Activated naive CD4-positive, alpha-beta T cell treated with anti-CD3 and anti-CD28 coated beads for 36 hours (primary cell): Measurements from ENCODE around the gene KPTN. TPM values are rescaled to one million over a fixed set of nuclear protein-coding genes. Genes with fewer than 3 reads are reported as not detected.
A peak's percentile ranks its signal among the peaks of the same experiment; 100 is the strongest.

Experiments
- CTCF ChIA-PET: fragments of 350-600 bp; sonication (Branson Sonifier 250); formaldehyde crosslinking; loops from one replicate; lab custom pipeline; 2021; ENCODE audit warnings: antibody characterized with exemption; lab: Charles Lee
- DNase-seq: peaks from one replicate; pipeline ENCODE4 v3.0.0-alpha.2; 2020
- H3K27ac Mint-ChIP-seq: one replicate; pipeline ENCODE4 v1.8.0; 2021; ENCODE audit warnings: mild to moderate bottlenecking, mixed read lengths
- H3K27me3 Mint-ChIP-seq: one replicate; pipeline ENCODE4 v1.8.0; 2021; ENCODE audit warnings: low read depth, mixed read lengths
- H3K36me3 Mint-ChIP-seq: one replicate; pipeline ENCODE4 v1.8.0; 2021; ENCODE audit warnings: low read depth, mixed read lengths
- H3K4me1 Mint-ChIP-seq: one replicate; pipeline ENCODE4 v1.8.0; 2021; ENCODE audit warnings: low read depth, mixed read lengths
- H3K4me3 Mint-ChIP-seq: one replicate; pipeline ENCODE4 v1.8.0; 2021; ENCODE audit warnings: mild to moderate bottlenecking, moderate library complexity, mixed read lengths
- H3K9me3 Mint-ChIP-seq: one replicate; pipeline ENCODE4 v1.8.0; 2021; ENCODE audit warnings: mixed read lengths
- intact Hi-C: fragments of 100-400 bp; cut with micrococcal nuclease; formaldehyde crosslinking; loops from one replicate; pipeline ENCODE4 v1.15.1; 2023
- total RNA-seq, 2 experiments: library from RNA; stranded (reverse); gene quantifications; one replicate each; pipeline ENCODE4 v1.2.3, GENCODE V29; 2021

KPTN gene
- total RNA-seq, 2 experiments from 2014 or later: 14.2 to 15.5 TPM

DNA sequence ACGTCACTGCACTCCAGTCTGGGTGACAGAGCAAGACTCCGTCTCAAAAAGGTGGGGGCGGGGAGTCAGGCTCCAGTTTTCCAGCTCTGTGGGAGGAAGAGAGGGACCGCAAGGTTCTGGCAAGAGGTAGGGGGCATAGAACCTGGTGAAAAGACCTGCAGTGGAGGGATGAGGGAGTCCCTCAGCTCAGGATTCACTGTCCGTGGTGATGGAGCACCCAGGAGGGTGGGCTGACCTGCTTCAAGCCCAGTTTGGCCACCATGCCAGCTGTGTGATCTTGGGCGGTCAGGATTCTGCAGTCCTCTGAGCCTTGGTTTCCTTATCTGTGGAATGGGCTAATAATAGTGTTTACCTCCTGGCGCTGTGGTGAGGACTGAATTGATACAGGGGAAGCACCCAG, 33.5 kb downstream of the KPTN start:
- Mint-ChIP-seq H3K27me3 (peaks cover 40% of the 10 kb centered on the region), H3K4me1 (peaks cover 19% of the 10 kb centered on the region), H3K27ac (no peak overlapping the region), H3K4me3 (no peak overlapping the region), H3K36me3 (no peaks in the 10 kb centered on the region), H3K9me3 (peaks cover under 1% of the 10 kb centered on the region)
- CTCF ChIA-PET: interaction anchor here (0.7 to 1.1 kb wide), 2 partner anchors 11 to 14 kb away, joined by 3 read pairs; no protein-coding TSS in a partner anchor
- DNase-seq: no peak
- intact Hi-C loops: no loop called here

DNA sequence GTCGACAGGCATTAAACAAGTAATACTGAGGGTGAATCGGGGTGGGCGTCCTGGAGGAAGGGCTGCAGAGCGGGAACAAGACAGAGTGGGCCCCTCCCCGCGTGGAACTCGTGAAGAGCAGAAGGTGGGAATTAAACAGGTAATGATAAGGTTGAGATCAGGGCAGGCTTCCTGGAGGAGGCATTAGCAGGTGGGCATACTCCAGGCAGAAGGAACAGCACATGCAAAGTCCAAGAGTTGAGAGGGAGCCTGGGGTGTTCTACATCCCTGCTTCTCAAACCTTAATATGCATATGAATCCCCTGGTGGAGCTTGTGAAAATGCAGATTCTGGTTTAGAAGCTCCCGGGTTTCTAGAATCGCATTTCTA, 35.7 kb downstream of the KPTN start:
- intact Hi-C loops: no loop called here
- no peaks in the 10 kb centered on the region for H3K36me3 Mint-ChIP-seq
- H3K4me1 Mint-ChIP-seq: peaks cover 36% of the 10 kb centered on the region
- no peak for DNase-seq
- CTCF ChIA-PET: no interaction called here
- H3K4me3 Mint-ChIP-seq: no peak overlapping the region
- H3K27me3 Mint-ChIP-seq: peaks cover 45% of the 10 kb centered on the region
- no peak overlapping the region for H3K27ac Mint-ChIP-seq
- no peaks in the 10 kb centered on the region for H3K9me3 Mint-ChIP-seq

DNA sequence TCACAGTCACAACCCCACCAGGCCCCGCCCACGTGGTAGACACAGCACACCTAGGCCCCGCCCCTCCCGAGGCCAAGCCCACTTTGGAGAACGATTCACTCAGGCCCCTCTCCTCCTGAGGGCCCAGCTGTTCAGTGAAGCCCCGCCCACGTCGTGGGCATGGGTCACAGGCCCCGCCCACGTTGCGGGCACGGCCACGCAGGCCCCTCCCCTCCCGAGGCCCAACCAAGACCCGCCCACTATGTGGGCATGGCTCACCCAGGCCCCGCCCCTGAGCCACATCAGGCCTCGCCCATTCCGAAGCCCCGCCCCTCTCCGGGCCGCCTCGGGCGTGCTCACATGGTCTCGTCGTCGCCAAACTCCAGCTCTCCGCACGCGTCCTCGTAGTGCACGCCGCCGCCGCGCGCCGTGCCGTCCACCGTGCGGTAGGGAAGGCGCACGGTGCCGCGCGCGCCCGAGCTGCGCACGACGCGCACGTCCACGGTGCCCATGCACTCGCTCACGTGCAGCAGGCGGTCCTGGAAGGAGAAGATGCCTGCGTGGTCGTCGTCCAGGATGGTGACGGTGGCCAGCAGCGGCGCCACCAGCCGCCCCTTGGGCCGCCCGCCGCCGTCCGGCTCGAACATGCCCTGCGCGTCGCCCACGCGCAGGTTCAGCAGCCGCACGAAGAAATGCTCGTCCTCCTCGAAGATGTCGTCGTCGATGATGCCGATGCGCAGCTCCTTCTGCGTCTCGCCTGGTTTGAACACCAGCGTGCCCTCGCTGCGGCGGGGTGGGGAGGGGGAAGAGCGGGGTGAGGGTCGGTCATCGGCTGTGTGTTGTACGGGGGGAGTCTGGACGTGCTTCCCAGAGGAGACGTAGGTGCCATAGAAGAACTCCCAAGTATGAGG, 36.3 kb downstream of the KPTN start:
- H3K27ac Mint-ChIP-seq: no peak overlapping the region
- DNase-seq: peak; percentile 76
- intact Hi-C loops: loop anchor here (2.0 kb wide), 1 partner anchor 37 kb away; the partner anchor contains the start of gene KPTN
- peak overlapping the region; percentile 56 for H3K4me3 Mint-ChIP-seq
- no peaks in the 10 kb centered on the region for H3K36me3 Mint-ChIP-seq
- peaks cover 38% of the 10 kb centered on the region for H3K4me1 Mint-ChIP-seq
- peaks cover 51% of the 10 kb centered on the region for H3K27me3 Mint-ChIP-seq
- CTCF ChIA-PET: interaction anchor here (1.4 to 1.6 kb wide), 2 partner anchors 11 to 259 kb away, joined by 4 read pairs; no protein-coding TSS in a partner anchor
- H3K9me3 Mint-ChIP-seq: no peaks in the 10 kb centered on the region

DNA sequence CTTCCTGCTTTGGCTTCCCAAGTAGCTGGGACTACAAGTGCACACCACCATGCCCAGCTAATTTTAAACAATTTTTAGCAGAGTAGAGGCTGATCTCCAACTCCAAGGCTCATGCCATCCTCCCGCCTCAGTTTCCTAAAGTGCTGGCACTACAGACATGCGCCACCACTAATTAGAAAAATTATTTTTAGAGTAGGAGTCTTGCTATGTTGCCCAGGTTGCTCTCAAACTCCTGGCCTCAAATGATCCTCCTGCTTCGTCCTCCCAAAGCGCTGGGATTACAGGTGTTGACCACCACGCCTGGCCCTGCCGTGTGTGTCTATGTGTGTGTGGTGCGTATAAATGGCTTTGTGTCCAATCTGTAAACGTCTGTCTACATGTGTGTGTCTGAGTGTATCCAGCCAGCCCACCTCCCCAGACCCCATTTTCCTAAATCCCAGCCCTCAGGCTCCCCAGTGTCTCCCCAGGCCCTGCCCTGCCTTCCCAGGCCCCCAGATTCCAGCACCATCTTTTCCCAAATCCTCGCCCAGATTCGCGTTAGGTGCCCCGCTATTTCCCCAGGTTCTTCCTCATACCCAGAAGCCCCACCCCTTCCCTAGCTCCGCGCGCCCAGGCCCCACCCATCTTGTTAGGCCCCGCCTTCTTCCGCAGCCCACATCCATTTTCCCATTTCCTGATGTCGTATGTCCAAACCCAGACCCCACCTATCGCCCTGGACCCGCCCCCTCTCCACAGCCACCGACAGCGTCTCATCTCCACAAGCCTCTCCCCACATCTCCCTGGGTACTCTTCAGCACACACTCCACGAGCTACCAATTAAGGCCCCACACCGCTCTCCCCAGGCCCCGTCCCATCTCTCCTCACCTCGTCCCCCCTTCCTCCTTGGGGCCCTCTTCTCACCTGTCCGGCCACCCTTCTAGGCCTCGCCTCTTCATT, 37.2 kb downstream of the KPTN start:
- intact Hi-C loops: loop anchor here (2.0 kb wide), 1 partner anchor 38 kb away; the partner anchor contains the start of gene KPTN
- H3K4me3 Mint-ChIP-seq: peak overlapping the region; percentile 56
- no peaks in the 10 kb centered on the region for H3K9me3 Mint-ChIP-seq
- CTCF ChIA-PET: interaction anchor here (0.9 to 1.6 kb wide), 4 partner anchors 10 to 260 kb away, joined by 3 to 4 read pairs (median 4); no protein-coding TSS in a partner anchor
- DNase-seq: peak; percentile 63
- peaks cover 38% of the 10 kb centered on the region for H3K4me1 Mint-ChIP-seq
- peaks cover 51% of the 10 kb centered on the region for H3K27me3 Mint-ChIP-seq
- no peaks in the 10 kb centered on the region for H3K36me3 Mint-ChIP-seq
- H3K27ac Mint-ChIP-seq: no peak overlapping the region

DNA sequence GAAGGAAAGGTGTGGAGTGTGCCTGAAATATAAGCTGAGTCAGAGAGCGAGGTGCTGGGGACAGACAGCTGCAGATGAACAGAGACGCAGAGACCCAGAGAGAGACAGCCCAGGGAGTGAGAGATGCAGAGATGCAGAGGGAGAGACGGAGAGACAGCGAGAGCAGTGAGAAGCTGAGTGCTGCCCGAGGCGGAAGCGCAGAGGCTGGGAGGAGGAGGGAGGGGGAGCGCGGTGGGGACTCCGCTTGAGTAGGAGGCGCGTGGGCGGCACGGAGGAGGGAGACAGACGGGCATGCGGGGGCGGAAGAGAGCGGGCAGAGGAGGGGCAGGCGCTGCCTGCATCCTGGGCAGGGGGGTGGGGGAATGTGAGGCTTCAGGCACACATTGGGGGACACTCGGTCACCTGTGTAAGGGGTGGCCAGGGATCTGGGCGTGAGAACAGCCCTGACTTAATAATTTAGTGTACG, 38.0 kb downstream of the KPTN start:
- H3K27ac Mint-ChIP-seq: no peak overlapping the region
- H3K36me3 Mint-ChIP-seq: no peaks in the 10 kb centered on the region
- peak; percentile 65 for DNase-seq
- intact Hi-C loops: loop anchor here (2.0 kb wide), 1 partner anchor 39 kb away; the partner anchor contains the start of gene KPTN
- CTCF ChIA-PET: interaction anchor here (0.9 to 1.6 kb wide), 5 partner anchors 9 to 261 kb away, joined by 3 to 4 read pairs (median 3); no protein-coding TSS in a partner anchor
- H3K4me1 Mint-ChIP-seq: peaks cover 38% of the 10 kb centered on the region
- no peak overlapping the region for H3K4me3 Mint-ChIP-seq
- H3K27me3 Mint-ChIP-seq: peaks cover 54% of the 10 kb centered on the region
- H3K9me3 Mint-ChIP-seq: no peaks in the 10 kb centered on the region

DNA sequence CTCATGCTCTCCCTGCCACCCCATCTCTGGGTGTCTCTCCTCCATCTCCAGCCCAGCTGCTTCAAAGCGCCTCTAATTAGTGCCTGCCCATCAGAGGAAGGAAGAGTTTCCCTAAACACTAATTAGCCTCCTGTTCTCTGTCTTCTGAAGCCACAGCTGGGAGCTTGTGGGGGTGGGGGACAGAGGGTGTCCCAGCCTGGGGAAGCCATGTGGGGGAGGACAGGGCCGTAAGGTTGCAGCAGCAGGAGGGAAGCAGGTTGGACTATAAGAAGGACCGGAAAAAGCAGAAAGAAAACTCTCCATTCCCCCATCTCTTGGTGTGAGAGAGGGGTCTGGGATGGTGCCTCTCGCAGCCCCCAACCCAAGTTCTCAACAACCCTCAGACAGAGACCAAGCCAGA, 38.5 kb downstream of the KPTN start:
- H3K27ac Mint-ChIP-seq: no peak overlapping the region
- H3K4me1 Mint-ChIP-seq: peaks cover 38% of the 10 kb centered on the region
- intact Hi-C loops: no loop called here
- no peak overlapping the region for H3K4me3 Mint-ChIP-seq
- CTCF ChIA-PET: interaction anchor here (0.9 to 1.2 kb wide), 4 partner anchors 9 to 94 kb away, joined by 3 read pairs; no protein-coding TSS in a partner anchor
- H3K9me3 Mint-ChIP-seq: no peaks in the 10 kb centered on the region
- no peaks in the 10 kb centered on the region for H3K36me3 Mint-ChIP-seq
- peaks cover 57% of the 10 kb centered on the region for H3K27me3 Mint-ChIP-seq
- DNase-seq: no peak

DNA sequence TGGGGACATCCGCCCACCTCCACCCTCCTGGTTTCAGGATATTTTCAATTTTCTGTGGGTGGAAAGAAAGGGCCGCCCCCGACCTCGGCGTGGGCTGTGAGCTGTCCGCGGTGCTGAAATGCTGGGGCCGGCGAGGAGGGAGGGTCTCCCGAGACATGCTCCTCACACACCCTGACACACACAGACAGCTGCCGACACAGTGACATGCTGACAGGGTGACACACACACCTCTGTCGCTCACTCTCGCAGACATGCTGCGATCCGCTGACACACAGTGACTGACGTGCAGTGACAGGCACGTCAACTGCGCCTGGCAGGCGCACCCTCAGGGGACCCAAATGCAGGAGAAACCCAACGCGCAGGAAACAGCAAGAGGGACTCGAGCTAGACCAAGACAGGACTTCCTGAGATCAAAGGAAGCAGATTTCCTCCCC, 39.6 kb downstream of the KPTN start:
- Mint-ChIP-seq H3K27ac (no peak overlapping the region), H3K4me1 (peaks cover 38% of the 10 kb centered on the region), H3K4me3 (no peak overlapping the region), H3K36me3 (no peaks in the 10 kb centered on the region), H3K27me3 (peaks cover 58% of the 10 kb centered on the region), H3K9me3 (no peaks in the 10 kb centered on the region)
- CTCF ChIA-PET: no interaction called here
- intact Hi-C loops: no loop called here
- peak; percentile 36 for DNase-seq

DNA sequence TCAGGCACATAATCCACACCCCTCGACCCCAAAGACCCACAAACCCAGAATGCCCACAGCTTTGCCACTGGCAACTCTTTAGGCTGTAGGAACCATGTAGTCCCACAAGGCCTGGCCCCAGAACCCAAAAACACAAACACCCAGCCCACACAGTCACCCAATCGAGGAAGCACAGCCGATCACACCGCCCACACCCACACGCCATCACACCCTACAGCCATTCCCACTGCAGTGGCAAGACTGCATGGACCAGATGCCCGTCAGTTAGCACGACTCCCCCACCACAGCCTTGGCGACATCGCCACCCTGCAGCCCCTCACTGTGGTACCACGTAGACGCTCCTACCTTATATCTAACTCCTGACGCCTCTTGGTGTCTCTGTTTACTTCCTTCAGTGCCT, 40.7 kb downstream of the KPTN start:
- H3K4me1 Mint-ChIP-seq: peaks cover 38% of the 10 kb centered on the region
- H3K27ac Mint-ChIP-seq: no peak overlapping the region
- no peaks in the 10 kb centered on the region for H3K36me3 Mint-ChIP-seq
- no peaks in the 10 kb centered on the region for H3K9me3 Mint-ChIP-seq
- H3K4me3 Mint-ChIP-seq: no peak overlapping the region
- DNase-seq: no peak
- intact Hi-C loops: no loop called here
- peaks cover 56% of the 10 kb centered on the region for H3K27me3 Mint-ChIP-seq
- CTCF ChIA-PET: no interaction called here

DNA sequence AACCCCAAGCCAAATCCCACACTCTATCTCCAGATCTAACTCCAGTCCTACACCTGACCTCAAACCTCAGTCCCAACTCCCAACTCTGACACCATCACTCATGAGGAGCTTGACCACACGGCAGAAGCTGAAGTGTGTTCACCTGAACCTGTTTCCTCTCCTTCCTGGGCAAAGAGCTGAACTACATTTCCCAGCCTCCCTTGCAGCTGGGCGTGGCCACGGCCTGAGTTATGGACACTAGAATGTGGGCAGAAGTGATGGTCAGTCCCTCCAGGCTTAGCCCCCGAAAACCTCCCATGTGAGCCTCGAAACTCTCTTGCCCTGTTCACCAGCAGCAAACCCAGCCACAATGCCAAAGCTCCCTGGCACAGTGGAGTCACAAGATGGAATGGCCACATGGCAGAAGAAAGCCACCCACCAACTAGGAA, 45.2 kb downstream of the KPTN start:
- H3K9me3 Mint-ChIP-seq: no peaks in the 10 kb centered on the region
- H3K4me1 Mint-ChIP-seq: peaks cover 24% of the 10 kb centered on the region
- CTCF ChIA-PET: interaction anchor here (1.0 to 4.1 kb wide), 3 partner anchors 45 to 267 kb away, joined by 4 to 64 read pairs (median 5); partner anchors contain the start of gene KPTN
- DNase-seq: no peak
- H3K27ac Mint-ChIP-seq: no peak overlapping the region
- H3K27me3 Mint-ChIP-seq: peaks cover 45% of the 10 kb centered on the region
- H3K4me3 Mint-ChIP-seq: no peak overlapping the region
- intact Hi-C loops: loop anchor here (5.0 kb wide), 1 partner anchor 173 kb away; no protein-coding TSS in a partner anchor
- H3K36me3 Mint-ChIP-seq: no peaks in the 10 kb centered on the region

DNA sequence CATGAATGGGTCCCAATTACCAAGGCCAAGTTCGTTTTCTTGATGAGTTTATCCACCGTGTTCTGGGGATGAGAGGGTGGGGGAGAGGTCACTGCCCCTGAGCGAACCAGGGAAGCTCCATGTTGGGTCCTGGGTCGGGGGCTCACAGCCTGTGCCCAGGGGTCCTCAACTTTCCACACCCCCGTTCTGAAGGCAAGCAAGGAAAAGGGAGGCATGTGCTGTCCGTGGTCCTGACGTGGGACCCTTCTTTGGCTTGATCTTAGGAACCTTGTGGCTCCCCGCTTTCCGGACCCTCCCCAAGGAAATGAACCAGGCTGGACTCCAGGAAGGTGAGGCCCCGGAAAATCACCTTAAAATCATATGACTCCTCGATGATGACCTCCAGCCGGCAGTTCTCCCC, 46.5 kb downstream of the KPTN start:
- DNase-seq: no peak
- H3K4me3 Mint-ChIP-seq: no peak overlapping the region
- H3K9me3 Mint-ChIP-seq: no peaks in the 10 kb centered on the region
- peaks cover 35% of the 10 kb centered on the region for H3K27me3 Mint-ChIP-seq
- H3K4me1 Mint-ChIP-seq: peaks cover 19% of the 10 kb centered on the region
- no peak overlapping the region for H3K27ac Mint-ChIP-seq
- CTCF ChIA-PET: interaction anchor here (1.2 to 4.1 kb wide), 3 partner anchors 12 to 268 kb away, joined by 6 to 64 read pairs (median 12); partner anchors contain the start of gene KPTN
- intact Hi-C loops: loop anchor here (1.0 to 5.0 kb wide), 2 partner anchors 19 to 175 kb away; no protein-coding TSS in a partner anchor
- no peaks in the 10 kb centered on the region for H3K36me3 Mint-ChIP-seq

DNA sequence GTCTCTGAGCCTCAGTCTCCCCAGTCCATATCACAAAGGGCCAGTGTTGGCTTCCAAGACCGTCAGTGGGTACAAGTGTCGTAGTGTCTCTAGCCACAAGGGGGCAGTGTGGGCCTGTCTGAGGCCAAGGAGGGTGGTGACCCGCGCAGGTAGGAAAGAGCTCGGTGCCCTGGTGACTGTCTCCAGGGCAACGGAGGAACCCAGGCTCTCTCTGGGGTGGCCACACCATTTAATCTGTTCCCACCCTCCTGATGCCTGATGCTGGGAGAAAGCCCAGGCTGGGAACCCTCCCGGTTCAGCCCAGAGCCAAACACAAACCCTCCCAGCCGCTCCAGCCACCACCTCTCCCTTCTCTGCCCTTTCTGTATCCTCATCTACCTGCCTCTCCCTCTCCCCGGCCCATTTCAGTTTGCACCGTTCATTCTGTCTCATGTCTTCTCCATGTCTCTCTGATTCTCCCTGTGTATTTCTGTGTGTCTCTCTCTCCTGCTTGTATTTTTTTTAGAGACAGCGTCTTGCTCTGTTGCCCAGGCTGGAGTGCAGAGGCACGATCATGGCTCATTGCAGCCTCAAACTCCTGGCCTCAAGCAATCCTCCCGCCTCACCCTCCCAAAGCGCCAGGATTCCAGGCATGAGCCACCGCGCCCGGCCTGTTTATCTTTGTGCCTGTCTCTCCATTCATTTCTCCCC, 47.2 kb downstream of the KPTN start:
- H3K27ac Mint-ChIP-seq: no peak overlapping the region
- H3K4me1 Mint-ChIP-seq: peaks cover 19% of the 10 kb centered on the region
- H3K4me3 Mint-ChIP-seq: no peak overlapping the region
- peak; percentile 92 for DNase-seq
- no peaks in the 10 kb centered on the region for H3K36me3 Mint-ChIP-seq
- intact Hi-C loops: loop anchor here (1.0 to 5.0 kb wide), 6 partner anchors 19 to 270 kb away; partner anchors contain the start of gene NAPA
- CTCF ChIA-PET: interaction anchor here (0.6 to 4.1 kb wide), 25 partner anchors 9 to 302 kb away, joined by 3 to 64 read pairs (median 4); partner anchors contain the start of genes DHX34, EHD2, KPTN and NAPA
- peaks cover 40% of the 10 kb centered on the region for H3K27me3 Mint-ChIP-seq
- H3K9me3 Mint-ChIP-seq: no peaks in the 10 kb centered on the region
